GM12878 (cell line): ENCODE measurements around the gene LIM2. TPM values are rescaled to one million over a fixed set of nuclear protein-coding genes. Genes with fewer than 3 reads are reported as not detected.

Experiments
- CEBPZ ChIP-seq: fragments of 150-350 bp; IDR thresholded peaks from 2 replicates; pipeline ENCODE4 v1.6.1; 2016; ENCODE audit warnings: low read depth, low read length
- CREM ChIP-seq: IDR thresholded peaks from 2 replicates; pipeline ENCODE4 v1.6.1; 2014; ENCODE audit warnings: antibody characterized with exemption, low read depth
- LARP7 ChIP-seq: fragments of 450-650 bp; IDR thresholded peaks from 2 replicates; pipeline ENCODE4 v1.6.1; 2017; ENCODE audit warnings: mild to moderate bottlenecking
- MLLT1 ChIP-seq: fragments of 450-650 bp; IDR thresholded peaks from 2 replicates; pipeline ENCODE4 v1.6.1; 2016; ENCODE audit warnings: mild to moderate bottlenecking
- POLR2A ChIP-seq: IDR thresholded peaks from 2 replicates; pipeline ENCODE4 v1.6.1; 2011; ENCODE audit warnings: low read depth, mild to moderate bottlenecking, low read length
- POU2F2 ChIP-seq: IDR thresholded peaks from 3 replicates; pipeline ENCODE4 v1.6.1; 2011; ENCODE audit warnings: low read depth, mild to moderate bottlenecking, low read length, borderline replicate concordance
- RBBP5 ChIP-seq: fragments of 200-600 bp; sonication (generic); conservative IDR thresholded peaks from 2 replicates; pipeline ENCODE4 v1.6.1; 2016
- RCOR1 ChIP-seq: conservative IDR thresholded peaks from 2 replicates; pipeline ENCODE4 v1.6.1; 2012; ENCODE audit warnings: low read depth, low read length, improper control_type of control experiment
- TARDBP ChIP-seq: IDR thresholded peaks from 2 replicates; pipeline ENCODE4 v1.6.1; 2016; ENCODE audit warnings: borderline replicate concordance
- TCF7 ChIP-seq: IDR thresholded peaks from 2 replicates; pipeline ENCODE4 v1.6.1; 2014; ENCODE audit warnings: antibody characterized with exemption, borderline replicate concordance
- YY1 ChIP-seq: IDR thresholded peaks from 2 replicates; pipeline ENCODE4 v1.6.1; 2011; ENCODE audit warnings: low read depth, mild to moderate bottlenecking, low read length
- ZNF274 ChIP-seq: IDR thresholded peaks from one replicate; pipeline ENCODE4 v1.8.0; 2011; ENCODE audit not compliant: insufficient read length, insufficient read depth
- polyA plus RNA-seq, 11 experiments: library from polyadenylated mRNA; depleted of rRNA in 4 of 11; unstranded in 6 of 11; stranded (reverse) in 5 of 11; fragments of >200 nt; fragmentation: Nextera tagmentation in 4 of 11; fragmentation: Illumina TruSeq in 1 of 11; extraction: Ambion mirVana in 4 of 11; extraction: Trizol in 1 of 11; gene quantifications; 1 replicate in 1 of 11; 2 replicates in 10 of 11; pipeline versions ENCODE4 v1.2.1 to v1.2.3, GENCODE V29; 2011 to 2016; ENCODE audit warnings: inconsistent platforms in 2 of 11, missing spikeins in 2 of 11, low read depth in 1 of 11
- total RNA-seq, 4 experiments: library from RNA; depleted of rRNA in 3 of 4; stranded (reverse); fragments of >200 nt in 3 of 4; fragmentation: Illumina TruSeq in 1 of 4; extraction: Trizol in 1 of 4; gene quantifications; 2 replicates each; pipeline versions ENCODE4 v1.2.1 to v1.2.3, GENCODE V29; 2013 to 2021
- TF ChIP-seq, protein P1 (sequence below): fragments of 450-650 bp; formaldehyde crosslinking; IDR thresholded peaks from 2 replicates; pipeline ENCODE4 v1.5.0; 2022; ENCODE audit warnings: mild to moderate bottlenecking, missing genetic modification characterization
- TF ChIP-seq, protein P2 (sequence below): IDR thresholded peaks from 2 replicates; pipeline ENCODE4 v1.6.1; 2012; ENCODE audit warnings: improper control_type of control experiment, low read depth, low read length; ENCODE audit not compliant: insufficient replicate concordance
- TF ChIP-seq, protein P3 (sequence below): fragments of 450-650 bp; IDR thresholded peaks from 2 replicates; pipeline ENCODE4 v1.6.1; 2014; ENCODE audit warnings: mild to moderate bottlenecking

LIM2 gene
- total and polyA plus RNA-seq, 10 of the 15 experiments (the other 5 are each of a cell fraction or from before 2014, with no cell fraction given), result not detected

GRCh38 chr19:51339687-51340656, 47.8 kb downstream of the LIM2 start (continued):
- TF ChIP-seq TARDBP (no peak), CEBPZ (no peak), POU2F2 (no peak), ZNF274 (no peak), LARP7 (peak; percentile 90), YY1 (no peak), TCF7 (no peak), MLLT1 (no peak), RCOR1 (no peak), POLR2A (peak; percentile 52), RBBP5 (no peak), CREM (no peak)
- TF ChIP-seq, protein P1, sequence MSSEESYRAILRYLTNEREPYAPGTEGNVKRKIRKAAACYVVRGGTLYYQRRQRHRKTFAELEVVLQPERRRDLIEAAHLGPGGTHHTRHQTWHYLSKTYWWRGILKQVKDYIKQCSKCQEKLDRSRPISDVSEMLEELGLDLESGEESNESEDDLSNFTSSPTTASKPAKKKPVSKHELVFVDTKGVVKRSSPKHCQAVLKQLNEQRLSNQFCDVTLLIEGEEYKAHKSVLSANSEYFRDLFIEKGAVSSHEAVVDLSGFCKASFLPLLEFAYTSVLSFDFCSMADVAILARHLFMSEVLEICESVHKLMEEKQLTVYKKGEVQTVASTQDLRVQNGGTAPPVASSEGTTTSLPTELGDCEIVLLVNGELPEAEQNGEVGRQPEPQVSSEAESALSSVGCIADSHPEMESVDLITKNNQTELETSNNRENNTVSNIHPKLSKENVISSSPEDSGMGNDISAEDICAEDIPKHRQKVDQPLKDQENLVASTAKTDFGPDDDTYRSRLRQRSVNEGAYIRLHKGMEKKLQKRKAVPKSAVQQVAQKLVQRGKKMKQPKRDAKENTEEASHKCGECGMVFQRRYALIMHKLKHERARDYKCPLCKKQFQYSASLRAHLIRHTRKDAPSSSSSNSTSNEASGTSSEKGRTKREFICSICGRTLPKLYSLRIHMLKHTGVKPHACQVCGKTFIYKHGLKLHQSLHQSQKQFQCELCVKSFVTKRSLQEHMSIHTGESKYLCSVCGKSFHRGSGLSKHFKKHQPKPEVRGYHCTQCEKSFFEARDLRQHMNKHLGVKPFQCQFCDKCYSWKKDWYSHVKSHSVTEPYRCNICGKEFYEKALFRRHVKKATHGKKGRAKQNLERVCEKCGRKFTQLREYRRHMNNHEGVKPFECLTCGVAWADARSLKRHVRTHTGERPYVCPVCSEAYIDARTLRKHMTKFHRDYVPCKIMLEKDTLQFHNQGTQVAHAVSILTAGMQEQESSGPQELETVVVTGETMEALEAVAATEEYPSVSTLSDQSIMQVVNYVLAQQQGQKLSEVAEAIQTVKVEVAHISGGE, result no peak
- TF ChIP-seq, protein P2, sequence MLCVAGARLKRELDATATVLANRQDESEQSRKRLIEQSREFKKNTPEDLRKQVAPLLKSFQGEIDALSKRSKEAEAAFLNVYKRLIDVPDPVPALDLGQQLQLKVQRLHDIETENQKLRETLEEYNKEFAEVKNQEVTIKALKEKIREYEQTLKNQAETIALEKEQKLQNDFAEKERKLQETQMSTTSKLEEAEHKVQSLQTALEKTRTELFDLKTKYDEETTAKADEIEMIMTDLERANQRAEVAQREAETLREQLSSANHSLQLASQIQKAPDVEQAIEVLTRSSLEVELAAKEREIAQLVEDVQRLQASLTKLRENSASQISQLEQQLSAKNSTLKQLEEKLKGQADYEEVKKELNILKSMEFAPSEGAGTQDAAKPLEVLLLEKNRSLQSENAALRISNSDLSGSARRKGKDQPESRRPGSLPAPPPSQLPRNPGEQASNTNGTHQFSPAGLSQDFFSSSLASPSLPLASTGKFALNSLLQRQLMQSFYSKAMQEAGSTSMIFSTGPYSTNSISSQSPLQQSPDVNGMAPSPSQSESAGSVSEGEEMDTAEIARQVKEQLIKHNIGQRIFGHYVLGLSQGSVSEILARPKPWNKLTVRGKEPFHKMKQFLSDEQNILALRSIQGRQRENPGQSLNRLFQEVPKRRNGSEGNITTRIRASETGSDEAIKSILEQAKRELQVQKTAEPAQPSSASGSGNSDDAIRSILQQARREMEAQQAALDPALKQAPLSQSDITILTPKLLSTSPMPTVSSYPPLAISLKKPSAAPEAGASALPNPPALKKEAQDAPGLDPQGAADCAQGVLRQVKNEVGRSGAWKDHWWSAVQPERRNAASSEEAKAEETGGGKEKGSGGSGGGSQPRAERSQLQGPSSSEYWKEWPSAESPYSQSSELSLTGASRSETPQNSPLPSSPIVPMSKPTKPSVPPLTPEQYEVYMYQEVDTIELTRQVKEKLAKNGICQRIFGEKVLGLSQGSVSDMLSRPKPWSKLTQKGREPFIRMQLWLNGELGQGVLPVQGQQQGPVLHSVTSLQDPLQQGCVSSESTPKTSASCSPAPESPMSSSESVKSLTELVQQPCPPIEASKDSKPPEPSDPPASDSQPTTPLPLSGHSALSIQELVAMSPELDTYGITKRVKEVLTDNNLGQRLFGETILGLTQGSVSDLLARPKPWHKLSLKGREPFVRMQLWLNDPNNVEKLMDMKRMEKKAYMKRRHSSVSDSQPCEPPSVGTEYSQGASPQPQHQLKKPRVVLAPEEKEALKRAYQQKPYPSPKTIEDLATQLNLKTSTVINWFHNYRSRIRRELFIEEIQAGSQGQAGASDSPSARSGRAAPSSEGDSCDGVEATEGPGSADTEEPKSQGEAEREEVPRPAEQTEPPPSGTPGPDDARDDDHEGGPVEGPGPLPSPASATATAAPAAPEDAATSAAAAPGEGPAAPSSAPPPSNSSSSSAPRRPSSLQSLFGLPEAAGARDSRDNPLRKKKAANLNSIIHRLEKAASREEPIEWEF, result no peak
- TF ChIP-seq, protein P3, sequence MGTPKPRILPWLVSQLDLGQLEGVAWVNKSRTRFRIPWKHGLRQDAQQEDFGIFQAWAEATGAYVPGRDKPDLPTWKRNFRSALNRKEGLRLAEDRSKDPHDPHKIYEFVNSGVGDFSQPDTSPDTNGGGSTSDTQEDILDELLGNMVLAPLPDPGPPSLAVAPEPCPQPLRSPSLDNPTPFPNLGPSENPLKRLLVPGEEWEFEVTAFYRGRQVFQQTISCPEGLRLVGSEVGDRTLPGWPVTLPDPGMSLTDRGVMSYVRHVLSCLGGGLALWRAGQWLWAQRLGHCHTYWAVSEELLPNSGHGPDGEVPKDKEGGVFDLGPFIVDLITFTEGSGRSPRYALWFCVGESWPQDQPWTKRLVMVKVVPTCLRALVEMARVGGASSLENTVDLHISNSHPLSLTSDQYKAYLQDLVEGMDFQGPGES, result no peak
